HL-60 (cell line): ENCODE measurements around the gene MALRD1.

Source experiments
- DNase-seq, 2 experiments: peaks; one replicate each; pipeline ENCODE4 v3.0.0-alpha.2; 2010 to 2020; ENCODE audit warnings: low read depth in 1 of 2, low spot score in 1 of 2
- H3K27ac ChIP-seq: fragments of 250-450 bp; sonication (Bioruptor Pico); replicated peaks from 2 replicates; pipeline ENCODE4 v1.5.1; 2020; ENCODE audit warnings: mild to moderate bottlenecking, moderate library complexity
- H3K27me3 ChIP-seq: fragments of 250-450 bp; sonication (Bioruptor Pico); 2 replicates; pipeline ENCODE4 v1.5.1; 2021; ENCODE audit warnings: mild to moderate bottlenecking, moderate library complexity; ENCODE audit not compliant: insufficient read depth, poor library complexity, severe bottlenecking
- H3K4me3 ChIP-seq: replicated peaks from 2 replicates; pipeline ENCODE4 v1.5.1; 2011; ENCODE audit warnings: mild to moderate bottlenecking, control low read depth, low read length; ENCODE audit not compliant: insufficient read depth
- CTCF ChIP-seq: IDR thresholded peaks from one replicate; pipeline ENCODE4 v1.5.1; 2011; ENCODE audit warnings: low read length, control low read depth, inconsistent platforms; ENCODE audit not compliant: insufficient read depth
- GABPA ChIP-seq: IDR thresholded peaks from 2 replicates; pipeline ENCODE4 v1.6.1; 2012; ENCODE audit warnings: low read depth
- POLR2AphosphoS5 ChIP-seq: IDR thresholded peaks from 2 replicates; pipeline ENCODE4 v1.6.1; 2012; ENCODE audit warnings: low read depth
- REST ChIP-seq: IDR thresholded peaks from 2 replicates; pipeline ENCODE4 v1.6.1; 2012; ENCODE audit warnings: low read depth; ENCODE audit not compliant: insufficient replicate concordance
- SPI1 ChIP-seq: IDR thresholded peaks from 2 replicates; pipeline ENCODE4 v1.6.1; 2012; ENCODE audit warnings: low read depth, mild to moderate bottlenecking, borderline replicate concordance
- long read RNA-seq: library from polyadenylated mRNA; unstranded; transcript quantifications from one replicate; pipeline ENCODE4 v2.0.0, GENCODE V29; 2020

The MALRD1 gene
- long read RNA-seq, partial matches to known transcripts = 0 of 1 reads
- long read RNA-seq, other reads (novel, unspliced or antisense) = 1 of 1 reads

- TF ChIP-seq SPI1 = no peak
- TF ChIP-seq CTCF = no peak
- TF ChIP-seq REST = no peak
- TF ChIP-seq GABPA = no peak
- no peak for TF ChIP-seq POLR2AphosphoS5
- no peak for DNase-seq
- no peaks in the 10 kb centered on the region for H3K27me3 ChIP-seq
Observed at GRCh38 chr10:19048489-19048888, at the start of gene MALRD1. Gene MALRD1 (plus strand): TSS chr10:19048801. CDS start chr10:19048939, 138 bp downstream.

DNA sequence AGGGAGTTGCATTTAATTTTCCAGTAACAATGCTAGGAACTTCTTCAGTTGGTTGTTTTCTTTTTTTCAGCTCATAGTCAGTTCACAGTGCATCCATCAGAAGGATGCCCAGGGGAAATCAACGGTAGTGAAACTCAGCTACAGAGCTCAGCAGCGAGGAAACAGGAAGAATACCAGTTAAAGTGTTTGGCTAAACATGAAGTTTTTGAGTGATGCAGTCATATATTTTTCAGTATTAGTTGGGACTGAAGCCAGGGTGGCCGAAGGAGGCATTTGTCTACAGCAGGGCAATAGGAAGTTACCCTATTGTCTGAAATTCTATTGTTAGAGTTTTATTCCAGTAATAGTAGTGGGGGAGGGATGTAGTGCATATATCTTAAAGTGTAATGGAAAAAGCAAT, 45.3 kb upstream of the MALRD1 start:
- TF ChIP-seq SPI1 = no peak
- no peak for TF ChIP-seq CTCF
- TF ChIP-seq POLR2AphosphoS5 = no peak
- TF ChIP-seq GABPA = no peak
- TF ChIP-seq REST = no peak
- DNase-seq = no peak
- no peak overlapping the region for H3K27ac ChIP-seq
- H3K27me3 ChIP-seq = no peaks in the 10 kb centered on the region
- H3K4me3 ChIP-seq = no peak overlapping the region

More at GRCh38 chr10:19048489-19048888, at the start of gene MALRD1:
- no peak within 1 kb of the TSS for H3K27ac ChIP-seq
- H3K4me3 ChIP-seq = no peak within 1 kb of the TSS

- DNase-seq = no peak
- no peak overlapping the region for H3K4me3 ChIP-seq
- TF ChIP-seq GABPA = no peak
- no peak for TF ChIP-seq CTCF
- TF ChIP-seq SPI1 = no peak
- no peak for TF ChIP-seq REST
- no peak for TF ChIP-seq POLR2AphosphoS5
- H3K27me3 ChIP-seq = no peaks in the 10 kb centered on the region
- H3K27ac ChIP-seq = no peak overlapping the region
Observed at GRCh38 chr10:19012111-19012510, 36.5 kb upstream of the MALRD1 start.
